SU-DHL-6 (cell line): ENCODE data around the gene NID1.

Source experiments
- H2AFZ ChIP-seq: fragments of 200-600 bp; sonication (generic); 2 replicates; pipeline ENCODE4 v1.6.1; 2014; ENCODE audit warnings: low read depth, mild to moderate bottlenecking, moderate library complexity, mixed read lengths, antibody characterized with exemption, low read length; ENCODE audit not compliant: severe bottlenecking
- H3F3A ChIP-seq: fragments of 200-600 bp; shearing (Covaris generic); 2 replicates; pipeline ENCODE4 v1.6.0; 2016; ENCODE audit warnings: antibody characterized with exemption, mild to moderate bottlenecking; ENCODE audit not compliant: insufficient read depth
- H3K27ac ChIP-seq: fragments of 200-600 bp; sonication (generic); 2 replicates; pipeline ENCODE4 v1.5.1; 2016; ENCODE audit warnings: low read depth, mild to moderate bottlenecking, low read length, moderate library complexity, mixed read lengths
- H3K27me3 ChIP-seq: fragments of 200-600 bp; sonication (generic), shearing (Covaris generic); 2 replicates; pipeline ENCODE4 v1.6.0; 2014; ENCODE audit warnings: mild to moderate bottlenecking, low read length
- H3K36me3 ChIP-seq: fragments of 200-600 bp; sonication (generic); 2 replicates; pipeline ENCODE4 v1.6.1; 2014; ENCODE audit warnings: mild to moderate bottlenecking, low read length, mixed read lengths
- H3K4me2 ChIP-seq: fragments of 300-600, 200-600 bp; shearing (Covaris generic), sonication (generic); 2 replicates; pipeline ENCODE4 v1.6.0; 2014; ENCODE audit warnings: low read length, low read depth, mild to moderate bottlenecking; ENCODE audit not compliant: poor library complexity, severe bottlenecking
- H3K4me3 ChIP-seq: fragments of 200-600 bp; sonication (generic); 2 replicates; pipeline ENCODE4 v1.5.1; 2014; ENCODE audit warnings: antibody characterized with exemption, low read length, mild to moderate bottlenecking, mixed read lengths; ENCODE audit not compliant: insufficient read depth, poor library complexity, severe bottlenecking
- H3K79me2 ChIP-seq: fragments of 200-600 bp; sonication (generic); 2 replicates; pipeline ENCODE4 v1.6.1; 2014; ENCODE audit warnings: mild to moderate bottlenecking, low read length, moderate library complexity; ENCODE audit not compliant: insufficient read depth
- H3K9ac ChIP-seq: fragments of 200-600 bp; sonication (generic); 2 replicates; pipeline ENCODE4 v1.7.0; 2014; ENCODE audit warnings: mild to moderate bottlenecking, low read length
- H3K9me2 ChIP-seq: fragments of 200-600 bp; sonication (generic); replicated peaks from 2 replicates; pipeline ENCODE4 v1.6.1; 2014; ENCODE audit warnings: low read length; ENCODE audit not compliant: insufficient read depth
- H3K9me3 ChIP-seq: fragments of 200-600 bp; sonication (generic); 2 replicates; pipeline ENCODE4 v1.6.1; 2014; ENCODE audit warnings: low read length, mixed read lengths; ENCODE audit not compliant: insufficient read depth
- H4K20me1 ChIP-seq: fragments of 200-600 bp; sonication (generic); 2 replicates; pipeline ENCODE4 v1.6.1; 2014; ENCODE audit warnings: low read depth, mild to moderate bottlenecking, antibody characterized with exemption, low read length, moderate library complexity, mixed read lengths
- CTCF ChIP-seq: fragments of 200-600 bp; sonication (generic); IDR thresholded peaks from one replicate; pipeline ENCODE4 v1.5.1; 2017; ENCODE audit warnings: antibody characterized with exemption, mild to moderate bottlenecking, low read length, moderate library complexity; ENCODE audit not compliant: insufficient read depth, poor library complexity, severe bottlenecking
- EZH2phosphoT487 ChIP-seq: fragments of 200-600 bp; sonication (generic), shearing (Covaris generic); conservative IDR thresholded peaks from 2 replicates; pipeline ENCODE4 v1.6.1; 2018; ENCODE audit warnings: mild to moderate bottlenecking, antibody characterized with exemption, low read length, moderate library complexity, mixed read lengths

The NID1 gene

GRCh38 chr1:236065509-236066005 lies 667 bp upstream of the NID1 start:
- H3F3A ChIP-seq, result no peaks in the 10 kb centered on the region
- no peaks in the 10 kb centered on the region for H3K9me2 ChIP-seq
- H3K36me3 ChIP-seq, result no peaks in the 10 kb centered on the region
- no peaks in the 10 kb centered on the region for H3K27me3 ChIP-seq
- H4K20me1 ChIP-seq, result no peaks in the 10 kb centered on the region
- H3K27ac ChIP-seq, result no peak overlapping the region
- no peaks in the 10 kb centered on the region for H3K79me2 ChIP-seq
- H3K4me2 ChIP-seq, result no peak overlapping the region
- H3K9ac ChIP-seq, result no peak overlapping the region
- no peak overlapping the region for H2AFZ ChIP-seq
- no peak overlapping the region for H3K4me3 ChIP-seq
- TF ChIP-seq CTCF, result no peak
- no peak for TF ChIP-seq EZH2phosphoT487
- no peaks in the 10 kb centered on the region for H3K9me3 ChIP-seq

GRCh38 chr1:236063919-236064673 lies 794 bp downstream of the NID1 start:
- Histone ChIP-seq H2AFZ (no peak overlapping the region), H3K9ac (no peak overlapping the region), H3K36me3 (no peaks in the 10 kb centered on the region), H3F3A (no peaks in the 10 kb centered on the region), H3K4me2 (no peak overlapping the region), H3K9me2 (no peaks in the 10 kb centered on the region), H3K79me2 (no peaks in the 10 kb centered on the region), H3K9me3 (no peaks in the 10 kb centered on the region), H3K27me3 (no peaks in the 10 kb centered on the region), H3K4me3 (no peak overlapping the region), H4K20me1 (no peaks in the 10 kb centered on the region), H3K27ac (no peak overlapping the region)
- no peak for TF ChIP-seq EZH2phosphoT487
- TF ChIP-seq CTCF, result no peak

- no peaks in the 10 kb centered on the region for H3K36me3 ChIP-seq
- no peak overlapping the region for H3K4me3 ChIP-seq
- no peaks in the 10 kb centered on the region for H3K79me2 ChIP-seq
- H3K9me3 ChIP-seq, result no peaks in the 10 kb centered on the region
- no peak overlapping the region for H3K9ac ChIP-seq
- no peak overlapping the region for H3K27ac ChIP-seq
- H3K9me2 ChIP-seq, result no peaks in the 10 kb centered on the region
- TF ChIP-seq CTCF, result no peak
- TF ChIP-seq EZH2phosphoT487, result no peak
- H3F3A ChIP-seq, result no peaks in the 10 kb centered on the region
- no peak overlapping the region for H2AFZ ChIP-seq
- H4K20me1 ChIP-seq, result no peaks in the 10 kb centered on the region
- H3K4me2 ChIP-seq, result no peak overlapping the region
- no peaks in the 10 kb centered on the region for H3K27me3 ChIP-seq
These were observed 1.4 kb downstream of the NID1 start for GRCh38 chr1:236063551-236063918.
